Endodermal cell (in vitro differentiated cells): ENCODE data around the gene SUGP2. TPM values are rescaled to one million over a fixed set of nuclear protein-coding genes. Genes with fewer than 3 reads are reported as not detected.

Experiments used
- DNase-seq: peaks from one replicate; pipeline ENCODE4 v3.0.0-alpha.2; 2017
- H3K27ac ChIP-seq: 2 replicates; pipeline ENCODE4 v1.5.1; 2013; ENCODE audit warnings: mild to moderate bottlenecking, low read depth, low read length, moderate library complexity
- H3K27me3 ChIP-seq: 2 replicates; pipeline ENCODE4 v1.6.1; 2013; ENCODE audit warnings: mild to moderate bottlenecking, low read length, moderate library complexity; ENCODE audit not compliant: insufficient read depth, control insufficient read depth, poor library complexity, severe bottlenecking
- H3K36me3 ChIP-seq: 2 replicates; pipeline ENCODE4 v1.7.0; 2013; ENCODE audit warnings: mild to moderate bottlenecking, low read length, moderate library complexity; ENCODE audit not compliant: control insufficient read depth, insufficient read depth
- H3K4me1 ChIP-seq: one replicate; pipeline ENCODE4 v1.7.0; 2013; ENCODE audit warnings: low read length; ENCODE audit not compliant: control insufficient read depth, insufficient read depth
- H3K4me3 ChIP-seq: 2 replicates; pipeline ENCODE4 v1.5.1; 2013; ENCODE audit warnings: mild to moderate bottlenecking, low read length, moderate library complexity
- H3K9ac ChIP-seq: 2 replicates; pipeline ENCODE4 v1.6.1; 2013; ENCODE audit warnings: mild to moderate bottlenecking, low read length, moderate library complexity; ENCODE audit not compliant: poor library complexity, severe bottlenecking; ENCODE audit errors: extremely low read depth
- H3K9me3 ChIP-seq: 2 replicates; pipeline ENCODE4 v1.6.1; 2013; ENCODE audit warnings: mild to moderate bottlenecking, low read length, moderate library complexity; ENCODE audit not compliant: control insufficient read depth
- H3K27ac Mint-ChIP-seq: 2 replicates; pipeline ENCODE4 v1.8.0; 2020; ENCODE audit warnings: mixed read lengths
- H3K27me3 Mint-ChIP-seq: 2 replicates; pipeline ENCODE4 v1.8.0; 2021; ENCODE audit warnings: mild to moderate bottlenecking, mixed read lengths; ENCODE audit not compliant: insufficient read depth
- H3K36me3 Mint-ChIP-seq: 2 replicates; pipeline ENCODE4 v1.8.0; 2020; ENCODE audit warnings: low read depth, mixed read lengths
- H3K4me1 Mint-ChIP-seq: 2 replicates; pipeline ENCODE4 v1.8.0; 2020; ENCODE audit warnings: mixed read lengths
- H3K4me3 Mint-ChIP-seq: 2 replicates; pipeline ENCODE4 v1.8.0; 2020; ENCODE audit warnings: mild to moderate bottlenecking, moderate library complexity, mixed read lengths
- H3K9me3 Mint-ChIP-seq: 2 replicates; pipeline ENCODE4 v1.8.0; 2020; ENCODE audit warnings: mild to moderate bottlenecking, mixed read lengths
- CTCF ChIP-seq: fragments of 200-600 bp; sonication (generic); conservative IDR thresholded peaks from 2 replicates; pipeline ENCODE4 v1.5.0; 2021; ENCODE audit warnings: antibody characterized with exemption, mild to moderate bottlenecking
- WGBS, 2 experiments: methylation state at CpG; one replicate each; pipeline versions ENCODE4 v1.1.5 to v1.1.7; 2013; ENCODE audit warnings: missing lambda C conversion rate in 2 of 2, mixed read lengths in 1 of 2; ENCODE audit not compliant: insufficient coverage in 1 of 2, insufficient read length in 1 of 2; 5-methylcytosine and 5-hydroxymethylcytosine counted together
- total RNA-seq, 2 donors: library from RNA; stranded (reverse); fragmentation: NEBNext Ultra II Directional in 1 of 2; extraction: Animal tissue kit (Norgen Biotek cat#: 25700) in 1 of 2; gene quantifications; 2 replicates in 1 of 2; 3 replicates in 1 of 2; pipeline ENCODE4 v1.2.1, GENCODE V29; 2021

The SUGP2 gene
- total RNA-seq, 2 donors from 2014 or later = 121 to 157 TPM

- H3K27ac ChIP-seq = no peak overlapping the region
- DNase-seq = no peak
- H3K4me3 ChIP-seq = peak overlapping the region; percentile 91
- H3K9ac ChIP-seq = peak overlapping the region; percentile 38
- Mint-ChIP-seq H3K36me3 (peaks cover 56% of the 10 kb centered on the region), H3K27me3 (no peaks in the 10 kb centered on the region), H3K4me3 (peak overlapping the region; percentile 86), H3K27ac (peak overlapping the region; percentile 95), H3K4me1 (peaks cover 13% of the 10 kb centered on the region), H3K9me3 (peaks cover 6% of the 10 kb centered on the region)
- H3K27me3 ChIP-seq = no peaks in the 10 kb centered on the region
- 67 to 89% methylated on average over 3 to 5 of the region's 5 CpGs for WGBS, 2 experiments
- H3K4me1 ChIP-seq = no peaks in the 10 kb centered on the region
- H3K9me3 ChIP-seq = no peaks in the 10 kb centered on the region
- no peak for TF ChIP-seq CTCF
- peaks cover 57% of the 10 kb centered on the region for H3K36me3 ChIP-seq
Measured at GRCh38 chr19:19031891-19032290, 1.4 kb downstream of the SUGP2 start.

- H3K4me3 Mint-ChIP-seq = no peak overlapping the region
- 97 to 98% methylated on average over 8 to 9 of the region's 9 CpGs for WGBS, 2 experiments
Measured at GRCh38 chr19:19028526-19028925, 4.8 kb downstream of the SUGP2 start.

GRCh38 chr19:19027228-19027627 lies 6.1 kb downstream of the SUGP2 start:
- Histone ChIP-seq H3K9me3 (no peaks in the 10 kb centered on the region), H3K27me3 (no peaks in the 10 kb centered on the region), H3K27ac (no peak overlapping the region), H3K9ac (no peak overlapping the region), H3K4me1 (no peaks in the 10 kb centered on the region), H3K4me3 (no peak overlapping the region), H3K36me3 (peaks cover 86% of the 10 kb centered on the region)
- Mint-ChIP-seq H3K4me3 (no peak overlapping the region), H3K4me1 (peaks cover 5% of the 10 kb centered on the region), H3K36me3 (peaks cover 81% of the 10 kb centered on the region), H3K27ac (no peak overlapping the region), H3K27me3 (no peaks in the 10 kb centered on the region), H3K9me3 (no peaks in the 10 kb centered on the region)
- no peak for DNase-seq
- 93 to 95% methylated on average over 3 to 4 of the region's 4 CpGs for WGBS, 2 experiments
- TF ChIP-seq CTCF = no peak

More at GRCh38 chr19:19028526-19028925, 4.8 kb downstream of the SUGP2 start:
- Histone ChIP-seq H3K27ac (no peak overlapping the region), H3K9me3 (no peaks in the 10 kb centered on the region), H3K9ac (no peak overlapping the region), H3K27me3 (no peaks in the 10 kb centered on the region), H3K36me3 (peaks cover 73% of the 10 kb centered on the region), H3K4me3 (no peak overlapping the region), H3K4me1 (no peaks in the 10 kb centered on the region)
- H3K36me3 Mint-ChIP-seq = peaks cover 69% of the 10 kb centered on the region
- H3K27ac Mint-ChIP-seq = no peak overlapping the region
- H3K4me1 Mint-ChIP-seq = peaks cover 9% of the 10 kb centered on the region
- no peak for TF ChIP-seq CTCF
- DNase-seq = no peak
- no peaks in the 10 kb centered on the region for H3K9me3 Mint-ChIP-seq
- no peaks in the 10 kb centered on the region for H3K27me3 Mint-ChIP-seq
